Measurements from ENCODE around the gene CUX1. TPM values are rescaled to one million over a fixed set of nuclear protein-coding genes. Genes with fewer than 3 reads are reported as not detected.

Gene CUX1
- total RNA-seq, 1 experiment from 2014 or later, result 64.3 TPM

DNA sequence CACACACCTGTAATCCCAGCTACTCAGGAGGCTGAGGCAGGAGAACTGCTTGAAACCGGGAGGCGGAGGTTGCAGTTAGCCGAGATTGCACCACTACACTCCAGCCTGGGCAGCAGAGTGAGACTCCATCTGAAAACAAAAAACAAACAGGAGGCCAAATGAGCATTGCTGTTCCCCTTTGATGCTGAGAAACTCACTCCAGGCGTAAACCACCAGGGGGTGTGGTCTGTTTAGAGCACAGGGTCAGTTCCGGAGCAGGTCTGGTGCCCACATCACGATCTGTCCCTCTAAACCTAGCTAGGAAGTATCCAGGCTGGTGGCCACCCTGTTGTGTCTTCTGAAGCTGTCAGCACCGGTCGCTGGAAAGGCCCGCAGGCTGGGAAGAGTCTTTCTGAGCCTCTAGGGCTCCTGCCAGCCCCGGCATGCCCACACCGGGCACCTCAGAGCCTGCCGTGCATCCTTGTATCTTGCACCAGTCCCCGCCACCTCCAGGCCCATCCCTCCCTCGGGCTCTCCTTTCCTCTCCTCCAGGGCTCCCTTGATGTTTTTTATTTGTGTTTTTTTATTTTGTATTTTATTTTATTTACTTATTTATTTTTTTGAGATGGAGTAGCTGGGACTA is 402.9 kb downstream of the CUX1 start:
- ChIA-PET CTCF (interaction anchor here (1.0 to 1.2 kb wide), 2 partner anchors 28 to 80 kb away, joined by 3 to 4 read pairs; no protein-coding TSS in a partner anchor), POLR2A (no interaction called here)
- no peak for DNase-seq (ENCODE audit: low spot score)
- H3K4me1 Mint-ChIP-seq, result no peaks in the 10 kb centered on the region
- ATAC-seq, result no peak; the same call in 1 of the 2 replicates
- no peak overlapping the region for H3K4me3 Mint-ChIP-seq
- TF ChIP-seq PRRX2 (CRISPR knock-in tag; IDR thresholded peaks at IDR 0.05), result no peak
- peak; percentile 56; the same call in 1 of the 2 replicates for TF ChIP-seq ZNF121 (CRISPR knock-in tag; IDR thresholded peaks at IDR 0.05)
- no peaks in the 10 kb centered on the region for H3K9me3 Mint-ChIP-seq
- no peaks in the 10 kb centered on the region for H3K27me3 Mint-ChIP-seq (ENCODE audit: low read depth)
- H3K27ac Mint-ChIP-seq, result no peak overlapping the region
- peaks cover 14% of the 10 kb centered on the region for H3K36me3 Mint-ChIP-seq

- no peaks in the 10 kb centered on the region for H3K4me1 Mint-ChIP-seq
- TF ChIP-seq, protein P1, sequence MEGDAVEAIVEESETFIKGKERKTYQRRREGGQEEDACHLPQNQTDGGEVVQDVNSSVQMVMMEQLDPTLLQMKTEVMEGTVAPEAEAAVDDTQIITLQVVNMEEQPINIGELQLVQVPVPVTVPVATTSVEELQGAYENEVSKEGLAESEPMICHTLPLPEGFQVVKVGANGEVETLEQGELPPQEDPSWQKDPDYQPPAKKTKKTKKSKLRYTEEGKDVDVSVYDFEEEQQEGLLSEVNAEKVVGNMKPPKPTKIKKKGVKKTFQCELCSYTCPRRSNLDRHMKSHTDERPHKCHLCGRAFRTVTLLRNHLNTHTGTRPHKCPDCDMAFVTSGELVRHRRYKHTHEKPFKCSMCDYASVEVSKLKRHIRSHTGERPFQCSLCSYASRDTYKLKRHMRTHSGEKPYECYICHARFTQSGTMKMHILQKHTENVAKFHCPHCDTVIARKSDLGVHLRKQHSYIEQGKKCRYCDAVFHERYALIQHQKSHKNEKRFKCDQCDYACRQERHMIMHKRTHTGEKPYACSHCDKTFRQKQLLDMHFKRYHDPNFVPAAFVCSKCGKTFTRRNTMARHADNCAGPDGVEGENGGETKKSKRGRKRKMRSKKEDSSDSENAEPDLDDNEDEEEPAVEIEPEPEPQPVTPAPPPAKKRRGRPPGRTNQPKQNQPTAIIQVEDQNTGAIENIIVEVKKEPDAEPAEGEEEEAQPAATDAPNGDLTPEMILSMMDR (IDR thresholded peaks at IDR 0.05), result no peak
- TF ChIP-seq FOXK1 (CRISPR knock-in tag; IDR thresholded peaks at IDR 0.05) (no peak), MYBL2 (CRISPR knock-in tag; IDR thresholded peaks at IDR 0.05) (no peak), CREM (CRISPR knock-in tag; IDR thresholded peaks at IDR 0.05) (no peak), ARID4B (CRISPR knock-in tag; IDR thresholded peaks at IDR 0.05; ENCODE audit: borderline replicate concordance) (no peak), ZNF121 (CRISPR knock-in tag; IDR thresholded peaks at IDR 0.05) (no peak), FOXP1 (CRISPR knock-in tag; IDR thresholded peaks at IDR 0.05; ENCODE audit: borderline replicate concordance) (no peak), RORB (CRISPR knock-in tag; IDR thresholded peaks at IDR 0.05) (no peak), FOXJ3 (CRISPR knock-in tag; IDR thresholded peaks at IDR 0.05; ENCODE audit: borderline replicate concordance) (no peak), ATF3 (CRISPR knock-in tag; conservative IDR thresholded peaks at IDR 0.05) (no peak)
- TF ChIP-seq, protein P2, sequence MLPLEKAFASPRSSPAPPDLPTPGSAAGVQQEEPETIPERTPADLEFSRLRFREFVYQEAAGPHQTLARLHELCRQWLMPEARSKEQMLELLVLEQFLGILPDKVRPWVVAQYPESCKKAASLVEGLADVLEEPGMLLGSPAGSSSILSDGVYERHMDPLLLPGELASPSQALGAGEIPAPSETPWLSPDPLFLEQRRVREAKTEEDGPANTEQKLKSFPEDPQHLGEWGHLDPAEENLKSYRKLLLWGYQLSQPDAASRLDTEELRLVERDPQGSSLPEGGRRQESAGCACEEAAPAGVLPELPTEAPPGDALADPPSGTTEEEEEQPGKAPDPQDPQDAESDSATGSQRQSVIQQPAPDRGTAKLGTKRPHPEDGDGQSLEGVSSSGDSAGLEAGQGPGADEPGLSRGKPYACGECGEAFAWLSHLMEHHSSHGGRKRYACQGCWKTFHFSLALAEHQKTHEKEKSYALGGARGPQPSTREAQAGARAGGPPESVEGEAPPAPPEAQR (CRISPR knock-in tag; IDR thresholded peaks at IDR 0.05), result no peak
- TF ChIP-seq, protein P3, sequence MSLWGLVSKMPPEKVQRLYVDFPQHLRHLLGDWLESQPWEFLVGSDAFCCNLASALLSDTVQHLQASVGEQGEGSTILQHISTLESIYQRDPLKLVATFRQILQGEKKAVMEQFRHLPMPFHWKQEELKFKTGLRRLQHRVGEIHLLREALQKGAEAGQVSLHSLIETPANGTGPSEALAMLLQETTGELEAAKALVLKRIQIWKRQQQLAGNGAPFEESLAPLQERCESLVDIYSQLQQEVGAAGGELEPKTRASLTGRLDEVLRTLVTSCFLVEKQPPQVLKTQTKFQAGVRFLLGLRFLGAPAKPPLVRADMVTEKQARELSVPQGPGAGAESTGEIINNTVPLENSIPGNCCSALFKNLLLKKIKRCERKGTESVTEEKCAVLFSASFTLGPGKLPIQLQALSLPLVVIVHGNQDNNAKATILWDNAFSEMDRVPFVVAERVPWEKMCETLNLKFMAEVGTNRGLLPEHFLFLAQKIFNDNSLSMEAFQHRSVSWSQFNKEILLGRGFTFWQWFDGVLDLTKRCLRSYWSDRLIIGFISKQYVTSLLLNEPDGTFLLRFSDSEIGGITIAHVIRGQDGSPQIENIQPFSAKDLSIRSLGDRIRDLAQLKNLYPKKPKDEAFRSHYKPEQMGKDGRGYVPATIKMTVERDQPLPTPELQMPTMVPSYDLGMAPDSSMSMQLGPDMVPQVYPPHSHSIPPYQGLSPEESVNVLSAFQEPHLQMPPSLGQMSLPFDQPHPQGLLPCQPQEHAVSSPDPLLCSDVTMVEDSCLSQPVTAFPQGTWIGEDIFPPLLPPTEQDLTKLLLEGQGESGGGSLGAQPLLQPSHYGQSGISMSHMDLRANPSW (CRISPR knock-in tag; conservative IDR thresholded peaks at IDR 0.05; ENCODE audit: low read depth), result no peak
- TF ChIP-seq, protein P4, sequence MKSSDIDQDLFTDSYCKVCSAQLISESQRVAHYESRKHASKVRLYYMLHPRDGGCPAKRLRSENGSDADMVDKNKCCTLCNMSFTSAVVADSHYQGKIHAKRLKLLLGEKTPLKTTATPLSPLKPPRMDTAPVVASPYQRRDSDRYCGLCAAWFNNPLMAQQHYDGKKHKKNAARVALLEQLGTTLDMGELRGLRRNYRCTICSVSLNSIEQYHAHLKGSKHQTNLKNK (CRISPR knock-in tag; IDR thresholded peaks at IDR 0.05), result no peak
- H3K4me3 Mint-ChIP-seq, result no peak overlapping the region
- H3K9me3 Mint-ChIP-seq, result no peaks in the 10 kb centered on the region
- ATAC-seq (no peak), DNase-seq (ENCODE audit: low spot score) (no peak)
- peaks cover 6% of the 10 kb centered on the region for H3K36me3 Mint-ChIP-seq
- peak overlapping the region; percentile 19; the same call in 1 of the 2 replicates for H3K27ac Mint-ChIP-seq
- no peaks in the 10 kb centered on the region for H3K27me3 Mint-ChIP-seq (ENCODE audit: low read depth)
- ChIA-PET CTCF (interaction anchor here (0.6 kb wide), 2 partner anchors 16 to 708 kb away, joined by 3 read pairs; no protein-coding TSS in a partner anchor), POLR2A (no interaction called here)
These were observed 403.8 kb downstream of the CUX1 start for GRCh38 chr7:102220960-102221800.
